HL-60/S4 (cell line): Measurements from ENCODE around the gene PAH.
"Not testable (repeated sequence)": the region's sequence is repeated elsewhere in the genome, so short reads cannot be mapped to it uniquely, and the experiment has no call there.

ENCODE experiments used
- in situ Hi-C: fragments of 300-500 bp; cut with MboI; formaldehyde crosslinking; loops from 2 replicates; pipeline ENCODE4 v1.14.3; 2022; ENCODE audit warnings: low sequenced_read_pairs

Gene PAH

GRCh38 chr12:102833687-102834441 is 83.2 kb downstream of the PAH start:
- in situ Hi-C loops = no loop called here

DNA sequence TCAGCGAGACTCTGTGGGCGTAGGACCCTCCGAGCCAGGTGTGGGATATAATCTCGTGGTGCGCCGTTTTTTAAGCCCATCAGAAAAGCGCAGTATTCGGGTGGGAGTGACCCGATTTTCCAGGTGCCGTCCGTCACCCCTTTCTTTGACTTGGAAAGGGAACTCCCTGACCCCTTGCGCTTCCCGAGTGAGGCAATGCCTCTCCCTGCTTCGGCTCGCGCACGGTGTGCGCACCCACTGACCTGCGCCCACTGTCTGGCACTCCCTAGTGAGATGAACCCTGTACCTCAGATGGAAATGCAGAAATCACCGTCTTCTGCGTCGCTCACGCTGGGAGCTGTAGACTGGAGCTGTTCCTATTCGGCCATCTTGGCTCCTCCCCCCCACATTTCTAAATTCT is 84.2 kb downstream of the PAH start:
- in situ Hi-C loops = not testable (repeated sequence)

DNA sequence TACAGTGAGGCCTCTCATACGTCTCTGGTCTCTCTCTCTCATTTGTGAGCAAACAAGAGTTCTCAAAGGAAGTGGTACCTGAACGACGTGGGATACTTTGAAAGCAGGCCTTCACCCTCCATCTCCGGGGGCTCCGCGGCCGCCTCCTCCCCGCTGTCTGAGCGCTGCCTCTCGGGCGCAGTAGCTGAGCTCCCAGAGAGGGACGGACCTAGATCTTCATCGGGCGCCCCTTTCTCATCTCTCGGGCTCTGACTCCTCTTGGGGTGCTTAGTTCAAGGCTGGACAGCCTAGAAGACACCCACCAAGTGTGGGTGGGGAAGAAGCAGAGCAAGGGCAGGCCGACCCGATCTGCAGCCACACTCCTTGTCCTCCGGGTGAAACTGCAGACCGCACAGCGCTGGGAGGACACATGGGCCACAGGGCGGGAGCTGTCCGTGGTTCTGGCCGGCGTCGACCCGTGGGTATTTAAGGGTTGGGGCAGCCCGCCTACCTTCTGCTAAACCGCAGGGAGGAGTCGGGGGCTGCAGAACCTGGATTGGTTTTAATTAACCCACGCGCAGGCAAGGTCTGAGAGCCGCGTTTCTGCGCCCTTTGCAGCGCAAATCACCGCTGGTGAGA is 92.7 kb downstream of the PAH start:
- in situ Hi-C loops = no loop called here

- in situ Hi-C loops = no loop called here
These were observed 95.9 kb downstream of the PAH start for GRCh38 chr12:102821149-102821548.

DNA sequence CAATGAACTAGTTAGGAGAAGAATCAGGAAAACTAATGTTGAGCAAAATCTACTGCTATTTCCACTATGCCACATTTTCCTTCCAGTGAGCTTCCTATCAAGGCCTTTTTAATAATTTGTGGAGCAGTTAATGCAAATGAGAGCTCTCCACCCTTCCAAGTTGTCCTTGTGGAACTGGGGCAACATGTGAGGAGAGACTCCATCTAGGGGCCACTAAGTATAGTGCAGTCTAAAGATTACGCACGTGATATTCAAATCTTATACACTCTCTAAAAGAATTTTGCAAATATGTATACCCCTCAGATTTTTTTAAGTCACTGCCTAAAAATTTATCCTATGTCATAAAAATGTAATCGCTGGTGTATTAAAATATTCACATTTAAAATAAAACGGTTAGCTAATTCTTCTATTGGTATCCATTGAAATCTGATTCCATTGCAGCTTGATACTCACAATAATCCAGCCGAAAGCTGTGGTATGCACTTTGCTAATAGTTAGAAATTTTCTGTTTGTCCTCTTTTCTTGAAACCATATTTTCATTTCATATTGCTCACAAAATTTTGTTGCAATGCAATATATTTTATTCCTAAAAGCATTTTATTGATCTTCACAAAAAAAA is 100.1 kb downstream of the PAH start:
- in situ Hi-C loops = no loop called here

DNA sequence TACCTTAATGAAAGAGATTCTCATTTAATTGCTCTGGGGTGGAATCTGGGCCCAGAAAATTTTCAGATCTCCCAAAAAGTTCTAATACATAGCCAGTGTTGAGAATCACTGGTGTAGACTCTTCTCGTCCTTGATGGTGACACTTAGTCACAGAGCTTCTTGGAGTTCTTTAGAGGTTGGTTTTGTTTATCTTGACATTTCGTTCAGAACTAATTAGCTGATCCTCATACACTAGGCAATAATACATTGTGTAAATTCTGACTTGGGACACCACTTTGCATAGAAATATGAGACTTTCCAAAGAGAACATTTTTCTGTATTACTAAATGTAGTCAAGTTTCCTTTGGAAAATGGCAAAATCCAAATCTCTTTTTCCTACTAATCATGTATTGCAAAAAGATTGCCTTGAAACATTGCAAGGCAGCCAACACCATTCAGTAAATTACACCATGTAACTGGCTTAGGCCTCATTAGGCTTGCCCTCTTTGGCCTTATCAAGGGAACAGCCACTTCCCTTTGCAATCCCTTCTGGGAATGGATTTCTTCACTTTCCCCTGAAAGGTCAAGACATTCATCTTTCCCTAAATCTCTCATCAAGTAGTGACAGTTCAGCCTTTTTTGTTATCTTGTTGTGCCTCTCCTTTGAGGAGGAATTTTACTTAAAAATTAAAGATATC is 102.2 kb downstream of the PAH start:
- in situ Hi-C loops = no loop called here

- in situ Hi-C loops = no loop called here
These were observed 104.7 kb downstream of the PAH start for GRCh38 chr12:102812344-102812743.

DNA sequence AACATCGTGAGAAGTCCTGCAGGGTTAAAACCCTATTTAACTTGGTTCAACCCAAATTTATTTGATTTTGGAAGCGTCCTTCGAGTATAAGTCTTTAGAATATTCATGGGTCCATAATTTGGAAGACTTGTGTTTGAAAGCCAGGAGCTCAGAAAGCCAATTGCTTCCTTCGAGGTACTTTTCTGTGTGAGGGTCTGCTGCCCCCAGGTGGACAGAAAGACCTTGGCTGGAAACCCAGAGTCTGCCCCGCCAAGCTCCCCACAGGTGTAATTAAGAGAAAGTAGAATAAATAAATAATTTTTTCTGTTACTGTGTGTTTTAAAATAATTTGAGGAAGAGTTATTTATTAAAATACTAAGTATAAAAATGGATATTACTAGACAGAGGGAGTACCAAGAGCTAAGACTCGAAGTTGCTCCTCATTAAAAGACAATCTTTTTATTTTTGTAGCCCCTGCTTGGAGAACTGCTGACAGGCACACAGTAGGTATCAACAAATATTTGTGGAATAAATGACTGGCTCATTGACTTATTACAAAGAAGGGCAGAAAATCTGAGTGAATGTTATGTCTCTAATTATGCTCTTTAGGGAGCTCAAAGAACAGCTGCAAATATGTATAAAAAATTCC is 105.8 kb downstream of the PAH start:
- in situ Hi-C loops = no loop called here

DNA sequence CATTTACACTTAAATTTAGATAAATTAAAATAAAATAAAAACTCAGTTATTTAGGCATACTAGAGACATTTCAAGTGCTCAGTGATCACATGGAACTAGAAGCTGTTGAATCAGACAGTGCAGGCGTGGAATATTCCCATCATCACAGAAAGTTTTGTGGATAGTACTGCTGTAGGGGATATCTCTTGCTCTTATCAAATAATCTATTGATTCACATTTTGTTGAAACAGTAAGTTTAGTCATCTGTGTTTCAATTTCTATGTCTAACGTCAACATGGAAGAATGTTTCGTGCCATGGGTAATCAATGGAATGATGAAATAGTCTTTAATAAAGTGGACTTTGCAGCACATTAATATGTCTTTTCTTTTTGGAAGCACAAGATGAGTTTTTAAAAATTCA is 108.6 kb downstream of the PAH start:
- in situ Hi-C loops = no loop called here

DNA sequence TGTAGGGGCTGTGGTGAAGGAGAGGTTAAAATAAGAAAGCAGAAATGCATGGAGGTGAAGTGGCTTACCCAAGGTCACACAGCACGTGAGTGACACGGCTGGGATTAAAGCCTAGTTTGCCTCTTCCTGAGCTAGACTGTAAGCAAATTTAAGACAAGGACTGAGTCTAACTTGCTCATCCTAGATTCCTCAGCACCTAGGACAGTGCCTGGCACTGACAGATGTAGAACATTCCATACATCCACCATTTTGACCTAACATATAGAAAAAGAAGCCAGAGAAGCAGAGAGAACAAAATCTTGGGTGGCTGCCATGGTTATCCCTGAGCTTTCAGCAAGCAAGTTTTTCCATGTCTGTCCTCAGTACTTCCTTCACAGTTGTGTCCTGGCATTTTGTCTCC is 110.5 kb downstream of the PAH start:
- in situ Hi-C loops = no loop called here

GRCh38 chr12:102806110-102806509 is 110.9 kb downstream of the PAH start:
- in situ Hi-C loops = no loop called here

DNA sequence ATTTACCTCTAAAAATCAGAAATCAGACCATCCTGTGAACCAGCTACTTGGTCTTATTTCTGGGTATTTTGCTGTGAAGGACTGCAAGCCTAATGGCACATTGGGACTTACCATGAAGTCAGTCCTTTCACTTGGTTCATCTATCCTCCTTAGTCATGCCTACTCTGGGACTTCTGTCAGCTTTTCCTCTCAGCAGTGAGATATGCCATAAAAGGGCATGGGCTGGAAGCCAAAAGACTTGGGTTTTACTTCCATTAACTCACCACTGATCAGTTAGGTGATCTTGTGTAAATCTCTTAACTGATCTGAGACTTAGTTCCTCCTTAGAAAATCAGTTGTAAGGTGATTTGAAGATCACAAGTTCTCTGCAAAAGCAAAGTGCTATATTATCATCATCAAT is 116.5 kb downstream of the PAH start:
- in situ Hi-C loops = no loop called here

GRCh38 chr12:102799229-102799628 is 117.8 kb downstream of the PAH start:
- in situ Hi-C loops = no loop called here

DNA sequence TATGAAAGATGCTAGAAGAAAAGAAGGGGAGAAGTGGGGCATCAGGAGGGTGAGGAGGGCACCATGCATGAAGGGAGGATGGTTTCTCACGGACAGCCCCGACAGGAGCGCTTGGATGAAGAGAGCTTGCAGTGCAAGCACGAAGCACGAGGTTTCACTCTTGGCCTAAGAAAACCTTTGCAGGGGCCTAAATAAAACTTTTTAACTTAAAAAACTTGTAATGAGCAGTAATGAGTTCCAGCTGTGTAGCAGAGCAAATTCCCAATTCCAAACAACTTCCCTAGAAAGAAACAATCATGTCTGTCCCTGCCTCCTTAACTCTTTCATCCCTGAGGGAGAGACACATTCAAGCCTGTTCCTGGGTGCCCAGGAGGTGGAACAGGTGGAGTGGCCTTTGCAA is 119.5 kb downstream of the PAH start:
- in situ Hi-C loops = no loop called here

DNA sequence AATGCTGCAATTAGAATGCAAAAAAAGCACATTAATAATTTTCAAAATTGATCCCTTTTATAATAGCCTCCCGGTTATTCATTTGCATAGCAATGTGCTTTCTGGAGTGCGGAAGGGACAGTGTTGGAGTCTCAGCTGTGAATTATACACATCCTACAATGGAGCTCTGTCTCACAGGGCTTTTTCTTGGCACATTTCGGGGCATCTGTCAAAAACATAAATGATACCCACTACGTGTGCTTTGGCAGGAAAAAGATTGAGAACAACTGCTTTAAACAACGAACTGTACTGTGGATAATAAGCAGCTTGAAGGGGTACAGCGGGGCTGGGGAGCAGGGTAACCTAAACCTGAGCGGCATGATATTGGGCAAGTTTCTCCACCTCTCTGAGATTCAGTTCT is 123.1 kb downstream of the PAH start:
- in situ Hi-C loops = no loop called here
